Hippocampal formation (tissue), 2 donors: ENCODE measurements around the gene APMAP.
"Not testable (repeated sequence)": the region's sequence is repeated elsewhere in the genome, so short reads cannot be mapped to it uniquely, and the experiment has no call there.

ENCODE experiments used
- DNase-seq, 2 donors: peaks; one replicate each; lab custom pipeline; 2025; lab: John Stamatoyannopoulos, UW

Gene APMAP

DNA sequence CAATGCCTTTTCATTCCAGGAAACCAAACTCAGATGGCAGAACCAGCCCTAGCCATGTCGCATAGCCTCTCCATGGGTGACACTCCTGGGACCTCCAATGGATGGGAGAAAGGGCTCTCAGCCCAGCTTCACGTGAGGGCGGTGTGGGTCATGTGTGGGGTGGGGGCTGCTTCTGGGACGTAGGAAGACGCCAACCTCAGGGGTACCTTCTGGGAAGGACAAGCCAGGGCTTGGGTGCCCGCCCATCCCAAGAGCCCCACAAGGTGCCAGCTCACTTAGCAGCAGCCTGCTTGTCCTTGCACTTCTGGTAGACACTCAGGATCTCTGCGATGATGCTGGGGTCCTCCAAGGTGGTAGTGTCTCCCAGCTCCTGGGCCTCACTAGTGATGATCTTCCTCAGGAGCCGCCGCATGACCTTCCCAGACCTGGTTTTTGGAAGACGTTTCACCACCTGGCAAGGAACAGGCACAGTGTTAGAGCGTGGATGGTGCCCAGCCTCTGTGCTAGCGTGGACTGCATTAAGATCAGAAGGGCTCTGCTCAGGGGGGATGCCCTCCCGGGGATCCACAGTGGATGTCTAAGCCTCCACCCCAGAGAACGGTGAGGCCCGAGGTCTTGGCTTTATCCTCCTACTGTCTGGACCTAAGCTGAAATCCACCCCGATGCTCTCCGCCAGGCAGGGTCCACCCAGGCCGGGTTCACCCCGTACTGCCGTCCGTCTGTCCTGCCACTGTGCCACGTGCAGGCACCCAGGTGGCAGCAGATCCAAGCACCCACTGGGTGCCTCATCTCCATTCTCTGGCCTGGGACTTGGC, 15.1 kb upstream of the APMAP start:
- DNase-seq: no peak

DNA sequence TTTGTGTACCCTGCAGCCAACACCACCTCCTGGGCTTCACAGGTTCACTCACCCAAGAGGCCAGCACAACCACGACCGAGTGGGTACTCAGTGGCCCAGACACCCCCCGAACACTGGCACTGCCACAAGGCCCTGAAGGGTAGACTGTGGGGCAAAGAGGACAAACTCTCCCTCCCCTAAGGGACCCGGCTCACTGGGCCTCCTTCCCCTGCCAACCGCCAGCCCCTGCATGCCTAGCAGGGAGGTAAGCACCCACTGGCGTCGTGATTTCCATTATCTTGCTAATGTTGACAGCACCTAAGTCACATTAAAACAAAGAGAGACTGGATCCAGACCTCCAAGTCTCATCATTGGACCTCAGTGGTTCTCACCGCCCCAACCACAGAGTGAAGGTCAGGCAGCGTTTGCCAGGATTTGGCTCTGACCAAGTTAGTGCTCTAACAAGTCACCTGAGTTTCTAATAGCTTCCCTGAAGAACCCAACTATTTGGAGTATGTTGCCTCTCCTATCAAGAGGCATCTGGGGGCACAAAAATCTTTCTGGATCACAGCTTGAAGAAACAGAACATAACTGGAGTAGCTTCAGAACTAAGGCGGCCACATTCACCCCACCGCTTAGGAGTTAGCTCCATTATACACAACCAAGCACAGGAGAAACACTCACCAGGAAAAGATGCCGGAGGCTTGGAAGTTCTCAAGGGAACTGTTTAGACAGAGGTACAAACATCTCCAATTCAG, 14.0 kb upstream of the APMAP start:
- DNase-seq: no peak

- DNase-seq: no peak
Measured at GRCh38 chr20:25005661-25006060, 13.1 kb upstream of the APMAP start.

DNA sequence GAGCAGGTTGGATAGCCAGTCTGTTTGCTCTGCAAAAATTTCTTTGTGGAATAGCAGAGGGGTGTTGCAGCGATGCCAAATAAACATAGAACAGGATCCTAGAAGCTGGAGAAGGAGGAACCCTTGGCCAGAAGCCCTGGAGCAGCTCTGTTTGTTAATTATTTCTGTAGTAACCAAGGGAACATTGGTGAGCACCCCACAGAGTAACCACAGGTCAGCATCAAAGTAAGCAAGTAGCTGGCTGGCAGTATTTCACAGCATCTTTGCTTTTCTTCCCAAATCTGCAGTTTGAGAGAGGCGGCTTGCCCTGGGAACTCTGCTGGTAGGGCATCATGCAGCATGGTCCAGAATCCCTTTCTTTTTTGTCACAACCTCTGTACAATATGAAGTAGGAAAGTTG, 12.7 kb upstream of the APMAP start:
- DNase-seq: peak in 1 of 2 donors; percentile 27

DNA sequence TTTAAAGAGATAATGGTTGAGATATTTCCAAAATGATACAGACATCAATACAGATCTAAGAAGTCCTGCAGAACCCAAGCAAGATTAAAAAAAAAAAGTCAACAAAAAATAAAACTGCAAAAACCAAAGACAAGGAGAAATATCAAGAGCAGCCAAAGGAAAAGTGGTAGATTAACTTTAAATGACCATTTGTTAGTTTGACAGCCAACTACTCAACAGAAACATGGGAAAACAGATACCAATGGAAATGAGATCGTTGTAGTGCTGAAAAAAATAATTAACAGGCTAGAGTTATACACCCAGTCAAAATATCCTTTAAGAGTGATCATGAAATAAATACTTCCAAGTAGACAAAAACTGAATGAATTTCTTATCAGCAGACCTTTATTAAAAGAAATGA, 10.5 kb upstream of the APMAP start:
- DNase-seq: no peak

DNA sequence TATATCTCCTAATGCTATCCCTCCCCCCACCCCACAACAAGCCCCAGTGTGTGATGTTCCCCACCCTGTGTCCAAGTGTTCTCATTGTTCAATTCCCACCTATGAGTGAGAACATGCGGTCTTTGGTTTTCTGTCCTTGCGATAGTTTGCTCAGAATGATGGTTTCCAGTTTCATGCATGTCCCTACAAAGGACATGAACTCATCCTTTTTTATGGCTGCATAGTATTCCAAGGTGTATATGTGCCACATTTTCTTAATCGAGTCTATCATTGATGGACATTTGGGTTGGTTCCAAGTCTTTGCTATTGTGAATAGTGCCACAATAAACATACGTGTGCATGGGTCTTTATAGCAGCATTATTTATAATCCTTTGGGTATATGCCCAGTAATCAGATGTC, 8.8 kb upstream of the APMAP start:
- DNase-seq: not testable (repeated sequence)

DNA sequence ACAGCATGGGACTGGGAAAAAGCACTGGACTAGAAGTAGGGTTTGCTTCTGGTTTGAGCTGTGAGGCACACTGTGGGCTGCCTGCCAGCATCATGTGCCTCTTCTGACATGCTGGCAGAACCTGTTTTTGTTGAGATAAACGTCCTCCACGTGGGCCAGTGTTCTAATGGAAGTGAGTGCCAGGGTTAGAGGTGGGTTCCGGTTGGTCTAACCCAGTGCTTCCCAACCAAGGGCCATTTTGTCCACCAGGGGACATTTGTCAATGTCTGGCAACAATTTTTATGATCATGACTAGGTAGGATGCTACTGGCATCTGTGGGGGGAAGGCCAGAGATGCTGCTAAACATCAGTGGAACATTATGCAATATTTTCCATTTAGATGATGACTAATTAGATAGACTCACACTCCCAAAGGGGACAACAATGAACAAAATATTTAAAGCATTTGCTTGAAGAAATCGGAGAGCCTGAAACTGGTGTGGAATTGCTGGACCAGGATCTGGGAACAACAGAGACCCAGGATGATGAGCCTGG, 7.8 kb upstream of the APMAP start:
- DNase-seq: no peak

GRCh38 chr20:24999568-24999967, 7.0 kb upstream of the APMAP start:
- no peak for DNase-seq

- DNase-seq: no peak
Measured at GRCh38 chr20:24998631-24999445, 6.3 kb upstream of the APMAP start.

DNA sequence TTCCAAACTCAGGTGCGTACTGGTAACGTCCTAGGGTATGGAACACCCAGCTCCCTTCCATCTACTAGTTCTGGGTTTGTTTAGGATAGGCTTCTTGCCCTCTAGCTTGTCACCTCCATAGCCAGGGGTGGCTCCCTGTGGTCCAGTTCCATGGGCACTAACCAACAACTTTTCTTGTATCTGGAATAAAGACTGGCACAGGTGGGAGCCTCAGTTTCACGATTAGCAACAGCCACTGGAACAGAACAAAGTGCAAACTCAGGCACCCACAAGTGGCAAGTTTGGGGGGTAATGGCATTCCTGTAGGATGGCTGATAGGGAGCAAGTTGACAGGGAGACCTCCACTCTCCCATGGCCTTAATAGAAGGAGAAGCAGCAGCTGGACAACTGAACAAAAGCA, 5.6 kb upstream of the APMAP start:
- DNase-seq: no peak

GRCh38 chr20:24996449-24997377, 4.2 kb upstream of the APMAP start:
- no peak for DNase-seq

DNA sequence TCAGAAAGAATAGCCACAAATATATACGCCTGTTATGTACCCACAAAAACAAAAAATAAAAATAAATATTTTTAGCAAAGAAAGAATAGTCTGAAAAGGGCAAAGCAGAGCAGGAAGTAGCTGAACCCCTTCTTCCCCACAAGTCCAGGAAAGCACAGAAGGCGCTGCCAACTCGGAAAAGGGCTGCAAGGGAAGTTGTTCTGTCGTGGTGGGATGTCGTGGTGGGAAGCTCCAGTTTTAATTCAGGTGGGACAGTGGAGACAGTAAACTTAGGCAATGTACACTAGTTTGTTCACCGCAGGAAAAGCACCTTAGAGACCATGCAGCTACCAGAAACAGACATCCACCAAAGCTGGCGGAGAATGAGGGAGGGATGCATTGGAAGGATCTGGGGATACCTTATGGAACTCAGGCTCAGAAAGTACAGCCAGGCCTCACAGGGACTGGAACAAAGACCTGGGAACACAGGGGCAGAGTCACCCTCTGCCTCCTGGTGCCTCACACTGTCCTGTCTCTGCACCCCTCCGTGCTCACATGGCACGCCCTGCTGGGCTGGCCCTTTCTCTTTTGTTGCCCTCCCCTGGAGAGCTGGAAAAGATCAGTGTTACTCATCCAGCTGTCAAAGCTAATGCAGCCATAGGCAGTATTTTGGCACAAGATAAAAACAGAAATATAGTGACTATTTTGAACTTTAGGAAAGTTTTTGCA, 3.3 kb upstream of the APMAP start:
- no peak for DNase-seq

DNA sequence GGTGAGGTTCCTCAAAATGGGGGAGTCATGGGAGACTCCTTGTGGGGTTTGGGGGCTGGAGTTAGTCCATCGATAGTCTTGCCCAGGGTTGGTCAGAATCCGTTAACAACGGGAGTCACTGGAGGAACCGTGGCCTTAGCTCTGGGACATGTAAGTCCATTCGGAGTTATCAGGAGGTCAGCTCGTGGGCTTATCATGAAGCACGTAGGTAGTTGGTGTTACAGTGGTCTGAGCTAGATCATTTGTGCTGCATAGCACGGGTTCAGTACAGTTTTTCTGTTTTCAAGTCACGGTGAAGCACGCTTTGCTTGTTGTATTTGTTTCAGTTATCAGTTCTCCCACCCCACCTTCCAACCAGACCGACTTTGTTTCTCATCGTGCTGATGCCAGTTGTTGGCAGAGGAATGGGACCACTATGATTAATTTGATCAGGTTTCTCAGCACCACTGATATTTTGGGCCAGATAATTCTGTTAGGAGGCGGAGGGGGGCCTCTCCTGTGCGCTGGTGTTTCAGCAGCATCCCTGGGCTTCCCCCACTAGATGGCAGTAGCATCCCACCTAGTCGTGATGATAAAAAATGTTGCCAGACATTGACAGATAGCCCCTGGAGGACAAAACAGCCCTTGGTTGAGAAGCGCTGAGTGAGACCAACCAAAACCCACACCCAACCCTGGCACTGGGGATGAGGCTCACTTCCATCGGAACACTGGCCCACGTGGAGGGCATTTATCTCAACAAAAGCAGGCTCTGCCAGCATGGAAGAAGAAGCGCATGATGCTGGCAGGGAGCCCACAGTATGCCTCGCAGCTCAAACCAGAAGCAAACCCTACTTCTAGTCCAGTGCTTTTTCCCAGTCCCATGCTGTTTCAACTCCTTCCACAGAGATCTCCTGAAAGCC, 2.2 kb upstream of the APMAP start:
- peak; percentile 83 to 86 for DNase-seq

DNA sequence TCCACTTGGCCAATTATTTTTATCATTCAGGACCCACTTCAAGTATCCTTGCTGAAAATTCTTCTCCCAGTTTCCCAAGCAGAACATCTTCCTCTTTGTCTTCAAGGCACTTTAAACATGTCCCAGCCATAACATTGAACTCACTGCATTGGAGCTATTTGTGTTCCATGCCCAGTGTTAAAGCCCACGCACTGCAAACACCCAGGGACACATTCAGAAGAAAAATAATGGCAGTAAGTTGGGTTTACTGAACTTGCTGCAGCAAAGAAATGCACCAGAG, 1.6 kb upstream of the APMAP start:
- DNase-seq: no peak

GRCh38 chr20:24993337-24994185, 1.0 kb upstream of the APMAP start:
- peak in 1 of 2 donors; percentile 89 for DNase-seq

DNA sequence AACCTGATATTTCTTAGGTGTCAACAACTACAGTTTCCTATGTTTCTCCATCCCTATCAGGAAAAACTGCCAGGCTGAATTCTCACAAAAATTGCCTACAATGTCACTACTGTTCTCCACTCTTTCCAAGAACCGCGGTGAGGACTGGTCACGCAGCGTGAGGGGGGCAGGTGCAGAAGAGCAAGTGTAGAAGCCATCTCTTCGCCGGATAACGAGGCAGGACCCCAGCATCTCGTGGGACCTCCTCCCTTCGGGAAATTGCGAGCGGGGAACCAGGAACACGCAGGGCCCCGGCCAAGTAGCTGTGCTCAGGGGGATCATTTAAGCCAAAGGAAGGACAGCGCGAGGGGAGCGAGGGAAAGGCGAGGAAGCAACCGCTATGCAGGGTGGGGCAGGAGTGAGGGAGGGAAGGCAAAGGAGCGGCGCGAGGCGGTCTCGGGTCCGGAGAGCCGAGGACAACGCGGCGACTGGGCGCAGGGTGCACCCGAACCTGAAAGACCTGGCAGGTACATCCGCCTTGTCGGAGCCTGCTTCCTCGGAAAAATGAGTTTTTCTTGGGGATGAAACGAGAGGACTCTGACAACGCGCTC, 559 bp downstream of the APMAP start:
- no peak for DNase-seq

- DNase-seq: no peak
Measured at GRCh38 chr20:24990810-24991252, 1.7 kb downstream of the APMAP start.

DNA sequence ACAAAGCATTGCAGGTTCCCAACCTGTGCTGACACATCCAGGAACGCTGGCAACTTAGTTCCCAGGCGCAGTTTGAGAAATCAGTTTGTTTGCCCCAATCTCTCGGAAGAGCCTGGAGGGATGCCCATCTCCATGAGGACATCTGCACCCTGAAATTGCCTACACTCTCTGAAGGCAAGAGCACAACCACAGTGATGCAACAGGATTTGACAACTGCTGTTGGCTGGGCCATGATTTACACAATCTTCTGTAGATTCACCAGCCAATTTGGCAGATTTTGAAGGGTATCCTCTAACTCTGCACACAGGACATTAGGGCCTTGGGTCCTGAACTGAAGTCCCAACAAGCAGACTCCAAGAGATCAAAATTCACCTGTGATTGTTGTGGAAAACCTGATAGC, 3.4 kb downstream of the APMAP start:
- no peak for DNase-seq
